GM18951 (cell line): Measurements from ENCODE around the gene NKIRAS1.
"Not testable (repeated sequence)": the region's sequence is repeated elsewhere in the genome, so short reads cannot be mapped to it uniquely, and the experiment has no call there.

Experiments used
- POLR2A ChIP-seq: IDR thresholded peaks from 4 replicates; pipeline ENCODE4 v1.6.1; 2011; ENCODE audit warnings: mild to moderate bottlenecking; ENCODE audit not compliant: insufficient read length, insufficient read depth; ENCODE audit errors: extremely low read depth
- in situ Hi-C: fragments of 300-500 bp; cut with MboI; formaldehyde crosslinking; loops from one replicate; pipeline ENCODE4 v1.12.0; 2022; ENCODE audit warnings: low sequenced_read_pairs, mixed read lengths, inconsistent platforms; ENCODE audit not compliant: unreplicated experiment

NKIRAS1 gene

GRCh38 chr3:23880703-23881339 lies 36.0 kb downstream of the NKIRAS1 start:
- in situ Hi-C loops = loop anchor here (25.0 kb wide), 1 partner anchor 356 kb away; no protein-coding TSS in a partner anchor
- TF ChIP-seq POLR2A = no peak

DNA sequence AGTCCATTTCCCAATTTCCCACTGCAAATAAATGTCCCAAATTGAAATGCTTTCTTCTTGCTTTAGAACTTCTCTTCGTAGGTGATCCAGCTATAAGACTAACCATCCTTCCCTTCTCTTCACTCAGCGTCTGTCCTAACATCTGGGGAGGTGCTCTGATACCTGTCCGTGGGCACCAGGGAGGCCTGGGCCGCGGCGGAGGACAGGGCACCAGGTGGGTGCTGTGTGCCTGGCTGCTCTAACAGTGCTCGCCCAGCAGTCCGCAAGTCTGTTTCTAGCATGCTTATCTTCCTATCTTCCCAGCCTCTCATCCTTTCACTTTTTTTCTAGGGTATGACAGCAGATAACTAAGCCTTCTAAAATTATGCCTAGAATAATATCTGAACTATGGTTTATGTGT lies 37.3 kb downstream of the NKIRAS1 start:
- in situ Hi-C loops = loop anchor here (25.0 kb wide), 1 partner anchor 358 kb away; no protein-coding TSS in a partner anchor
- TF ChIP-seq POLR2A = no peak

- TF ChIP-seq POLR2A = no peak
- in situ Hi-C loops = loop anchor here (25.0 kb wide), 1 partner anchor 360 kb away; no protein-coding TSS in a partner anchor
Observed at GRCh38 chr3:23877329-23877980, 39.3 kb downstream of the NKIRAS1 start.

DNA sequence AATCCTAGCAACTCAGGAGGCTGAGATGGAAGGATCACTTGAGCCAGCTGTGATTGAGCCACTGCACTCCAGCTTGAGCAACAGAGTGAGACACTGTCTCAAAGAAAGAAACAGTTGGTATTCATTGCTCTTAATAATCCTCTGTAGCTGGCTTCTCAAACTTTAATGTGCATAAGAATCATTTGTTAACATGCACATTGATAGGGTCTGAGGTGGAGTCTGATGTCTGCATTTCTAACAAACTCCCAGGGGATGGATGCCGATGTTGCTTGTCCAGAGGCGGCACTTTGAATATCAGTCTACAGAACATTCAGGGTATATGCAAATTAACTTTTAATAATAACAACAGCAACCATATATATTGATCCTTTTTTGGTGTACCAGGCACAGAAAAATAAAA lies 39.9 kb downstream of the NKIRAS1 start:
- in situ Hi-C loops = loop anchor here (25.0 kb wide), 1 partner anchor 360 kb away; no protein-coding TSS in a partner anchor

DNA sequence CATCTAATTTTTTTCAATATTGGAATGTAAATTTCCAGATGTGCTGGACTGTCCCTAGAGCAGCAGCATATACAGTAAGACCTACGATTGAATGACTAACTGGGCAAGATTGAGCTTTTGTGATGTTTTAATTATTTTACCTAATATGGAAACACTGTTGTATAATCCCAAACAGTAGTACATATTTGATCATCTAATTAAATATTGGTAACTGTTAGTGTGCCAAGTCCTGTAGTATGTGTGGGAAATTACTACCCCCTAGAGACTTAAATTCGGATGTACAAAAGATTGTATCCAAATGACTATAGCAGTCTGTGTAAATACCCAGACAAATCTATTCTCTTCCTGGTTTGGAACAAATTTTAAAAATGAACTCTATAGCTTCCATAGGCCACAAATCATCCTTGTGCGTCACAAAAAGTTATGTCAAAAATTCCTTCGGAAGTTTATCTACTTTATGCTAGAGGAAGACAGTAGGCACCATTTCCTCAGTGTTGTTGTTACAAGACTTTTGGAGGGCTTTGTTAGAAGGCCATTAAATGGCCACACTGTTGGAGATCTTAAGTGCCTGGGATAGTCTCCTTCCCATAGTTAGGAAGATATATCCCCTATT lies 41.6 kb downstream of the NKIRAS1 start:
- in situ Hi-C loops = loop anchor here (25.0 kb wide), 1 partner anchor 362 kb away; no protein-coding TSS in a partner anchor

More for the DNA sequence above, 39.9 kb downstream of the NKIRAS1 start:
- no peak for TF ChIP-seq POLR2A

GRCh38 chr3:23874359-23875112 lies 42.3 kb downstream of the NKIRAS1 start:
- in situ Hi-C loops = loop anchor here (25.0 kb wide), 1 partner anchor 363 kb away; no protein-coding TSS in a partner anchor
- no peak for TF ChIP-seq POLR2A

More for the DNA sequence above, 41.6 kb downstream of the NKIRAS1 start:
- TF ChIP-seq POLR2A = no peak

- no peak for TF ChIP-seq POLR2A
- in situ Hi-C loops = no loop called here
Observed at GRCh38 chr3:23873941-23874340, 42.8 kb downstream of the NKIRAS1 start.

DNA sequence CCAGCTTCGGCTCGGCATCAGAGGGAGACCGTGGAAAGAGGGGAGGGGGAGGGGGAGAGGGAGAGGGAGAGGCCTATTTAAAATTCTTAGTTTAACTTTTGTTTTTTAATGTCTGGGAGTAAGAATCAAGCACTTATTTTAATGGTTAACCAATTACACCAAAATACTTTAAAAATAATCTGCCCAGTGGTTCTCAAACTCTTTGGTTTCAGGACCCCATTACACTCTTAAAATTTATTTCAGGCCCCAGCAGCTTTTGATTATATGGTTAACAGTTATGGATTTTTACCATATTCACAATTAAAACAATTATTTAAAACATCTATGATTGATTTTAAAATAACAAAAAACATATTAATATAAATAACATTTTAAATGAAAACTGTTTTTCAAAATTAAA lies 44.5 kb downstream of the NKIRAS1 start:
- in situ Hi-C loops = no loop called here
- no peak for TF ChIP-seq POLR2A

DNA sequence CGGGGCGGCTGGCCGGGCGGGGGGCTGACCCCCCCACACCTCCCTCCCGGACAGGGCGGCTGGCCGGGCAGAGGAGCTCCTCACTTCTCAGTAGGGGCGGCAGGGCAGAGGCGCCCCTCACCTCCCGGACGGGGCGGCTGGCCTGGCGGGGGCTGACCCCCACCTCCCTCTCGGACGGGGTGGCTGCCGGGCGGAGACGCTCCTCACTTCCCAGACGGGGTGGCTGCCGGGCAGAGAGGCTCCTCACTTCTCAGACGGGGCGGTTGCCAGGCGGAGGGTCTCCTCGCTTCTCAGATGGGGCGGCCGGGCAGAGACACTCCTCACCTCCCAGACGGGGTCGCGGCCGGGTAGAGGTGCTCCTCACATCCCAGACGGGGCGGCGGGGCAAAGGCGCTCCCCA lies 45.4 kb downstream of the NKIRAS1 start:
- in situ Hi-C loops = not testable (repeated sequence)

DNA sequence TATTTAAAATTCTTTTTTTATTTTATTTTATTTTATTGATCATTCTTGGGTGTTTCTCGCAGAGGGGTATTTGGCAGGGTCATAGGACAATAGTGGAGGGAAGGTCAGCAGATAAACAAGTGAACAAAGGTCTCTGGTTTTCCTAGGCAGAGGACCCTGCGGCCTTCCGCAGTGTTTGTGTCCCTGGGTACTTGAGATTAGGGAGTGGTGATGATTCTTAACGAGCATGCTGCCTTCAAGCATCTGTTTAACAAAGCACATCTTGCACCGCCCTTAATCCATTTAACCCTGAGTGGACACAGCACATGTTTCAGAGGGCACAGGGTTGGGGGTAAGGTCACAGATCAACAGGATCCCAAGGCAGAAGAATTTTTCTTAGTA lies 46.1 kb downstream of the NKIRAS1 start:
- in situ Hi-C loops = not testable (repeated sequence)

DNA sequence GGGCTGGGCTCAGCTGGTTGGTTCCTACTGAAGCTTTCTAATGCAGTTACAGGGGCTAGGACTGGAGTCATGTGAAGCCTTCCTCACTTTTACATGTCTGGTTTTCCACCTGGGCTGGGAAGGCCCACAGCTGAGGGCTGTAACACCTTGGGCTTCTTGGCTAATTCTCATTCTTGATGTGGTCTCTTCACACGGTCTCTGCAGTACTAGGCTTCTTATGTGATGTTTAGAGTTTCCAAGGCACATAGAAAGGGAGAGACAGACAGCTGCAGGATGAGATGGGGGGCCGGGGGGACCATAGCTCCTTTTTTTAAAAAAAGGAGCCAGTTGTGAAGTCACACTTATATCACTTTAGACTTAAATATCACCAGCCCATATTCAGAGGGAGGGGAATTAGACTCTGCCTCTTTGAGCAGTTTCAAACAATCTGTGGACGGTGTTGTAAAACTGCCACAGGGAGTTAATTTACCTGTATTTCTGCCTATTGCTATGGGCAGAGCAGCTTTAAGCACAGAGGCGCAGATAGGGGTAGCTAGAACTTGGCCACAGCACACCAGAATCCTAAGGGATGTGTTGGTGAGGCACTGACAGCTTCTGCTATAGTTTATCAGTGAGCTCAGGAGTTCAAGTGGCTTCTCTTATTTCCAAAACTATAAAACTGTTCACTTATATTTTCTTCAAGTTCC lies 46.7 kb downstream of the NKIRAS1 start:
- in situ Hi-C loops = no loop called here
- no peak for TF ChIP-seq POLR2A

- in situ Hi-C loops = no loop called here
- TF ChIP-seq POLR2A = no peak
Observed at GRCh38 chr3:23867838-23868237, 49.0 kb downstream of the NKIRAS1 start.

GRCh38 chr3:23867400-23867799 lies 49.4 kb downstream of the NKIRAS1 start:
- in situ Hi-C loops = no loop called here
- no peak for TF ChIP-seq POLR2A
